GM12873 (cell line): Measurements from ENCODE around the gene LRMDA.

ENCODE experiments used
- CTCF ChIP-seq: IDR thresholded peaks from 2 replicates; pipeline ENCODE4 v1.5.1; 2012; ENCODE audit warnings: low read depth, mild to moderate bottlenecking, moderate library complexity, low read length, control low read depth; ENCODE audit not compliant: insufficient read depth; ENCODE audit errors: missing control alignments

Gene LRMDA

GRCh38 chr10:75722020-75722419 is 290.6 kb downstream of the LRMDA start:
- TF ChIP-seq CTCF = no peak

- TF ChIP-seq CTCF = no peak
These were observed 291.2 kb downstream of the LRMDA start for GRCh38 chr10:75722609-75723008.

GRCh38 chr10:75723319-75723980 is 292.0 kb downstream of the LRMDA start:
- no peak for TF ChIP-seq CTCF

- no peak for TF ChIP-seq CTCF
These were observed 292.6 kb downstream of the LRMDA start for GRCh38 chr10:75724047-75724446.

GRCh38 chr10:75726522-75727483 is 295.4 kb downstream of the LRMDA start:
- no peak for TF ChIP-seq CTCF

- TF ChIP-seq CTCF = no peak
These were observed 299.4 kb downstream of the LRMDA start for GRCh38 chr10:75730847-75731246.

- TF ChIP-seq CTCF = no peak
These were observed 301.9 kb downstream of the LRMDA start for GRCh38 chr10:75733135-75733890.
